ENCODE results near the gene GUCY1A2.

GUCY1A2 gene

DNA sequence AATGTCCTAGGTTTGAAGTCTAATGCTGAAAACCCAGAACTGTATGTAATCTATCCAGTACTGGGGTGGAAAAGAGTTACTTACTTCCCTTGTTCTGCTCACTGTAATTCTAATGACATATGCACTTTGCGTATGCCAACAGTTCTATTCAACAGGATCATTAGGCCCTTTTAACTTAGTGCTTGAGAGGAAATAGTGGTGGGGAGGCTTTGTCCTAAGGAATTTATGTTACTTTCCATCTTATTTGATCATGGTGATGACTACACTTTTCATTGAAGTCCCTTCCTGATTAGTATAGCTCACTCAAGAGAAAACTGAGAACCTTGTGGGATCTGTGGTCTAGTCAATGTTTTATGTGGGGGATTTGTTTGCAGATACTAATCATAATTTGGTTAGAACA lies 348.2 kb downstream of the GUCY1A2 start:
- DNase-seq (ENCODE audit: low read depth in 1 of 2, low spot score in 1 of 2) = no peak

- no peak for DNase-seq (ENCODE audit: low read depth in 1 of 2, low spot score in 1 of 2)
Observed at GRCh38 chr11:106668147-106668546, 350.1 kb downstream of the GUCY1A2 start.

DNA sequence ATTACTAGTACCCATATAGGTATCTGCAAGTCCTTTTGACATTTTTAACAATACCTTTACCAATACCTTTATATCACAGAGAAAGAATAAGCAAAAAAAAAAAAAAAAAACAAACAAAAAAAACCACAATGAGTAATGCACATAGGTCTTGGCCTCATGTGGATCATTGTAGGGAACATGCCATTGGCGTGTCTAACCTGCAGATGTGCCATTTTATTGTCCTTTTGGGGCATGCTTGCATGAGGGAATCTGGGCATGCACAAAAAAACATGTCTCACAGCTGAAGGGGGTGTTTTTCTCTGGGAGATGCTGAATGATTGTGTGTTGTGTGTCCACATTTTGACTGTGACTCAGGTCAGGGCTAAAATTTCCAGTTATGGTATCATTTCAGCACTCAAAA lies 361.6 kb downstream of the GUCY1A2 start:
- DNase-seq (ENCODE audit: low read depth in 1 of 2, low spot score in 1 of 2) = no peak

DNA sequence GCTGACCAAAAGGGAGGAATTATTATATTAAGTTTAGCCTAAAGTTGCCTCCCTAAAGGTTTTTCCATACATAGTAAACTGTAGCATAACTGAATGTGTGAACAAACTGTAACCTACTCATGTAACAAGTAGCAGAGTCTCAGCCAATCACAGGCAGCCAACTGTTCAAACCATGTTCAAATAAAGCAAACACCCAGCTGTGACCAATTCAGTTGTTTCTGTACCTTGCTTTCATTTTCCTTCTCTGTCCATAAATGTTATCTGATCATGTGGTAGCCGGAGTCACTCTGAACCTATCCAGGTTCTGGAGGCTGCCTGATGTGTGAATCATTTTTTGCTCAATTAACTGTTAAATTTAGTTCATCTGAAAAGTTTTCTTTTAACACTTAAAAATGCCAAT lies 373.5 kb downstream of the GUCY1A2 start:
- DNase-seq (ENCODE audit: low read depth in 1 of 2, low spot score in 1 of 2) = no peak

GRCh38 chr11:106642331-106642730 lies 375.9 kb downstream of the GUCY1A2 start:
- DNase-seq (ENCODE audit: low read depth in 1 of 2, low spot score in 1 of 2) = no peak

DNA sequence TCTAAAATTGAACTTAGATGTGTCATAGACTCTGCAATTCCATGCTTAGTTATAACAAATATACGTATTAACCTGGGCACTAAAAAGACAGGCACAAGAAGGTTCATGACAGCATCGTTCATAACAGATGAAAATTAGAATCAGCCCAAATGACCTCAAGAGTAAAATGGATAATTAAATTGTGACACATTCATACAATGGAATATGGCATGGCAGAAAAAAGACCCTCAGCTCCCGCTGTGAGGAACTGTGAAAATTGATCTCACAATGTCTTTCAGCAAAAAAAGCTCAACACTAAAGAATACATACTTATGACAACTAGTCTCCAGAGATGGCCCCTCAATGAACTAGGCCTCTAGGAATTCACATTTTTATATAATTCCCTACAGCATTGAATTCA lies 386.0 kb downstream of the GUCY1A2 start:
- no peak for DNase-seq (ENCODE audit: low read depth in 1 of 2, low spot score in 1 of 2)

GRCh38 chr11:106627694-106628093 lies 390.6 kb downstream of the GUCY1A2 start:
- DNase-seq (ENCODE audit: low read depth in 1 of 2, low spot score in 1 of 2) = no peak

DNA sequence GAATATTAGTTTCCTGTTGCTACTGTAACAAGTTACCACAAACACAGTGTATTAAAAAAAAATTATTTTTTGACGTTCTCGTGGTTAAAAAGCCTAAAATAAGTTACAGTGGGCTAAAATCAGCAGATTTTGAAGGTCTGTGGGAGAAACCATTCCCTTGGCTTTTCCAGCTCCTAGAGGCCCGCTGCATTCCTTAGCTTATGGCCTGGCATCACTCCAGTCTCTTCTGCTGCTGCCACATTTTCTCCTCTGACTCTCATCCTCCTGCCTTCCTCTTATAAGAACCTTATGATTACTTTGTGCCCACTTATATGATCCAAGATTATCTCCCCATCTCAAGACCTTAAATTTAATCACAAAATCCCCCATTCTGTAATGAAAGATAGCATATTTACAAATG lies 392.7 kb downstream of the GUCY1A2 start:
- no peak for DNase-seq (ENCODE audit: low read depth in 1 of 2, low spot score in 1 of 2)

GRCh38 chr11:106624377-106624776 lies 393.9 kb downstream of the GUCY1A2 start:
- DNase-seq (ENCODE audit: low read depth in 1 of 2, low spot score in 1 of 2) = no peak

Measured in stimulated activated CD4-positive, alpha-beta T cell treated with anti-CD3 and anti-CD28 coated beads, Interleukin-15, amount 100 ng/mL, for 1 hour (primary cell).